Cardiac fibroblast (primary cell): Measurements from ENCODE around the gene ANKZF1.

Experiments used
- DNase-seq, 2 donors: peaks; one replicate each; pipeline versions ENCODE4 v3.0.0 to v3.0.0-alpha.2; 2010; ENCODE audit warnings: low read depth in 2 of 2
- H3K4me3 ChIP-seq, 2 donors: replicated peaks in 1 of 2; 1 replicate in 1 of 2; 2 replicates in 1 of 2; pipeline ENCODE4 v1.5.1; 2011; ENCODE audit warnings: low read depth in 2 of 2, low read length in 2 of 2, mild to moderate bottlenecking in 2 of 2, moderate library complexity in 1 of 2
- CTCF ChIP-seq: IDR thresholded peaks from one replicate; pipeline ENCODE4 v1.5.1; 2011; ENCODE audit warnings: low read depth, mild to moderate bottlenecking, low read length, inconsistent platforms

ANKZF1 gene

GRCh38 chr2:219205165-219205538, 24.5 kb upstream of the ANKZF1 start:
- no peak for TF ChIP-seq CTCF
- H3K4me3 ChIP-seq, result no peak overlapping the region
- no peak for DNase-seq

GRCh38 chr2:219205981-219206327, 23.7 kb upstream of the ANKZF1 start:
- TF ChIP-seq CTCF, result no peak
- peak overlapping the region; percentile 58 to 66 for H3K4me3 ChIP-seq

GRCh38 chr2:219206328-219207133, 23.1 kb upstream of the ANKZF1 start, which contains the start of gene ZFAND2B:
TSS of gene ZFAND2B (plus strand) at chr2:219206782. CDS start at chr2:219206988, 206 bp downstream.
- DNase-seq, result peak; percentile 90 to 95

More at GRCh38 chr2:219205981-219206327, 23.7 kb upstream of the ANKZF1 start:
- DNase-seq, result no peak

GRCh38 chr2:219207134-219207883, 22.3 kb upstream of the ANKZF1 start:
- DNase-seq, result no peak
- TF ChIP-seq CTCF, result no peak
- peak overlapping the region; percentile 76 for H3K4me3 ChIP-seq

More at GRCh38 chr2:219206328-219207133, 23.1 kb upstream of the ANKZF1 start, which contains the start of gene ZFAND2B:
- H3K4me3 ChIP-seq, result peak within 1 kb of the TSS; percentile 76
- TF ChIP-seq CTCF, result peak; percentile 8

- peak; percentile 49 to 73 for DNase-seq
Observed at GRCh38 chr2:219207884-219208740, 21.5 kb upstream of the ANKZF1 start.

More at GRCh38 chr2:219207884-219208740, 21.5 kb upstream of the ANKZF1 start:
- peak overlapping the region in 1 of 2 donors; percentile 76 for H3K4me3 ChIP-seq
- TF ChIP-seq CTCF, result no peak
